GM06990 (cell line): Measurements from ENCODE around the gene CD63.

ENCODE experiments used
- DNase-seq: peaks from one replicate; pipeline ENCODE4 v3.0.0-alpha.2; 2011; ENCODE audit not compliant: insufficient read length; ENCODE audit errors: extremely low read depth
- H3K27me3 ChIP-seq: replicated peaks from 2 replicates; pipeline ENCODE4 v1.6.0; 2011; ENCODE audit warnings: low read length; ENCODE audit not compliant: control insufficient read depth, insufficient read depth
- H3K36me3 ChIP-seq: 2 replicates; pipeline ENCODE4 v1.5.1; 2011; ENCODE audit warnings: low read length; ENCODE audit not compliant: control insufficient read depth, insufficient read depth
- H3K4me3 ChIP-seq: replicated peaks from 2 replicates; pipeline ENCODE4 v1.5.1; 2011; ENCODE audit warnings: low read depth, mild to moderate bottlenecking, control low read depth, low read length
- TF ChIP-seq, protein P1 (sequence below): IDR thresholded peaks from 2 replicates; pipeline ENCODE4 v1.5.1; 2011; ENCODE audit warnings: low read length, control low read depth, mild to moderate bottlenecking, inconsistent platforms; ENCODE audit not compliant: insufficient read depth, poor library complexity, severe bottlenecking

The CD63 gene

DNA sequence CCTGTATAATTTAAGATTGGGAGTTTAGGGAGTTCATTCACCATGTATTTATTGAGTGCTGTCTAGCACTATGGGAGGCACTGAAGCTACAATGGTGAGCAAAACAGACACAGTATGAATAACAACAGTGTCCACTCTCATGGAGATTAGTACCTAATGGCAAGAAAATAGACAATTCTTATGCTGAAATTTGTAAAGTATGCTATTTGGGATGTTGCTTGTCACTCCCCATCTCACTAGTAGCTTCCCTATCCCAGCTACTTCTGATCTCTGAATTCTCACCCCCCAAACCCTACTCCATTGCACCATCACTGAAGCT is 18.1 kb upstream of the CD63 start:
- TF ChIP-seq, protein P1, sequence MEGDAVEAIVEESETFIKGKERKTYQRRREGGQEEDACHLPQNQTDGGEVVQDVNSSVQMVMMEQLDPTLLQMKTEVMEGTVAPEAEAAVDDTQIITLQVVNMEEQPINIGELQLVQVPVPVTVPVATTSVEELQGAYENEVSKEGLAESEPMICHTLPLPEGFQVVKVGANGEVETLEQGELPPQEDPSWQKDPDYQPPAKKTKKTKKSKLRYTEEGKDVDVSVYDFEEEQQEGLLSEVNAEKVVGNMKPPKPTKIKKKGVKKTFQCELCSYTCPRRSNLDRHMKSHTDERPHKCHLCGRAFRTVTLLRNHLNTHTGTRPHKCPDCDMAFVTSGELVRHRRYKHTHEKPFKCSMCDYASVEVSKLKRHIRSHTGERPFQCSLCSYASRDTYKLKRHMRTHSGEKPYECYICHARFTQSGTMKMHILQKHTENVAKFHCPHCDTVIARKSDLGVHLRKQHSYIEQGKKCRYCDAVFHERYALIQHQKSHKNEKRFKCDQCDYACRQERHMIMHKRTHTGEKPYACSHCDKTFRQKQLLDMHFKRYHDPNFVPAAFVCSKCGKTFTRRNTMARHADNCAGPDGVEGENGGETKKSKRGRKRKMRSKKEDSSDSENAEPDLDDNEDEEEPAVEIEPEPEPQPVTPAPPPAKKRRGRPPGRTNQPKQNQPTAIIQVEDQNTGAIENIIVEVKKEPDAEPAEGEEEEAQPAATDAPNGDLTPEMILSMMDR, result no peak
- peaks cover 2% of the 10 kb centered on the region for H3K36me3 ChIP-seq

DNA sequence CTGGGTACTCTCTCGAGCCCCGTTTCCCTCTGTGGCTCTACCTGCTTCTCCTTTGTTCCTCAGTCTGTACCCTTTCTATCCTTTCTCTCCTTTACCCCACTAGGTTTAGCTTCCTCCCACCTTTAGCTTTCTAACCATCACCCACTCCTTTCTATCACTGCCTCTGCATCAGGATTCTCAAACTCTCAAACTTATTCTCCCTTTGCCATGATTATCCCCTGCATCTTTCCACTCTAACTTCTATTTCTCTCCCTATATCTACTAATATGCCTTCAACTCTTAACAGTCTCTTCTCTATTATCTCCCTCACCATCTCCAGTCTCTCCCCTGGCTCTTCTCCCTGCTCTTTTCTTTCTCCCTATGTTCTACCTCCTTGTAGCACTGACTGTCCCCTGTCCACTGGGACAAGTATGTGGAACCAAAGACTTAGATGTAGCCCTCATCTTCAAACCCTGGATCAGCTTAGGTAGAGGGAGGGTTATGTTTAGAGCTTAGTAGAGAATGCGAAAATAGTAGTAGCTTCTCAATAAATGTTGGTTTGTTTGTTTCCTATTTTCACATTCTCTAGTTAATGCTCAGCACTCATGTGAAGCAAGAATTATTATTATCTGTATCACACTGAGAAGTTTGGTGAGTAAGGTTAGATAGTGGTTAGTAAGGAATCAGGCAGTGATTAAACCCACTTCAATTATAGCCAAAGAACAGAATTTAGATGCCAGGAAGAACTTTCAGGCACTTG is 17.5 kb upstream of the CD63 start:
- peaks cover 2% of the 10 kb centered on the region for H3K36me3 ChIP-seq
- TF ChIP-seq, protein P1, result no peak
- no peak overlapping the region for H3K4me3 ChIP-seq
- H3K27me3 ChIP-seq, result no peaks in the 10 kb centered on the region
- DNase-seq, result no peak

More for the DNA sequence above, 18.1 kb upstream of the CD63 start:
- no peaks in the 10 kb centered on the region for H3K27me3 ChIP-seq
- no peak for DNase-seq
- H3K4me3 ChIP-seq, result no peak overlapping the region

DNA sequence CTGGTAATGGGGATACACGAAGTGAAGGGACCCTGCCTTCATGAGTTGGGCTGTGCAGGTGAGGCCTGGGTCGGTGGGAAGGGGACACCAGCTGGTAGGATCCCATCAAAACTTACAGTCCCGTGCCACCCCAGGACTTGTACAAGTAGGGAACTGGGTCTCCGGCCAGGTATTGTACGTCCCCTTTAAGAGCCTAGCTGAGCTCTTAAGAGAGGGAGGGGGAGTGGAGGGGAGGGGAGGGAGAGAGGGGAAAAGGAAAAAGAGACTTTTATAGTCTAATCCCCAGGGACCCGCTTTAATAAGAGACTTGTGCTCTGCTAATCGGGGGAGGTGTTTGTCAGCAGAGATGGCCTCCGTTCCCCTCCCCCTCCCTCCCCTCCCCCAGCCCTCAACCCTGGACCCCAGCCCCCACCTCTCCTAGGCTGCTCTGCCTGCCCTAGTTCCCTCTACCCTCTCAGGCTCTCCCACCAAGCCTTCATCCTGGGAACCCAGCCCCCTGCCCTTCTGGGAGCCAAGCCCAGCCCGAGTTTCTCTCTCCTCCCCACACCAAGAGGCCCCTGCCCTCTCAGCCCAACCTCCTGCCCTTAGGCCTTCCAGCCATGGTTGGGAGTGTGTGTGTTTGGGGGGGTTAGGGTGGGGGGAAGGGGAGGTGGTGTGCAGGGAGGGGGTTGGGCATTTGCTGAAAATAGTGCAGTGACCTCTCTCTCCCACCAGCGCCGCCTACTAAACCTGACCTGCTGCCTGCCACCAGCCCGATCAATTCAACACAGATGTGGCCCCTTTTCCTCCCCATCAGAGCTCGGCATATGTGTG is 16.8 kb upstream of the CD63 start:
- Histone ChIP-seq H3K4me3 (no peak overlapping the region), H3K36me3 (no peaks in the 10 kb centered on the region; the same call in 1 of the 2 replicates), H3K27me3 (no peaks in the 10 kb centered on the region)
- no peak for DNase-seq
- TF ChIP-seq, protein P1, result no peak

DNA sequence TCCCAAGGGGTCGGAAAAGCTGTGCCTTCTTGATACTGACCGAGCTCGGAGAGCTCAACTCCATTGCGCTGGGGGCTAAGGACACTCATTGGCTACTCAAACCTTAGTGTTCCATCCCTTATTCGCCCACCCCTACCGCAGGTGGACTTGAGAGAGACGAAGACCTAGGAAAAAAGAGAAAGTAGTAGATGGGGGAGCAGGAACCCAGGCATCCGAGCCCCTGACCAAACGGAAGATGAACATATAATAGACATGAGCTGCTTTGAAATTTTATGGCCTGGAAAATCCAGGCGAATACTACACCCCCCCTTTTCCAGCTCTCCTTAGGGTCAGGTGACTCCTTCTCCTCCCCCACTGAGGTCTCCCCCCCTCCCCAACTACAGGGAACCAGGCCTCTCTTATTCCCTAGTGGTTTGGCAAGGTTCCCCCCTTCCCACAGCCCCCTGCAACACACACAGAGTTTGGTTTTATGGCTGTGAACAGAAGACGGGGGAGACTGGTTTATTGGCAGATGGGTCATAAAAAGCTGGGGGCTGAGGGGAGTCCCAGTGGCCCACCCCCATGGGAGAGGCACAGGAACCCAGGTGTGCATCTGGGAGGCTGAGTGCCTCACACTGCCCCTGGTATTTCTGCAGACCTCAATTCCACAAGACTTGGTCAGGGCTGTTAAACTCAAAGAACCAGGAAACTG is 15.7 kb upstream of the CD63 start:
- Histone ChIP-seq H3K4me3 (peak overlapping the region; percentile 69), H3K27me3 (no peaks in the 10 kb centered on the region), H3K36me3 (no peaks in the 10 kb centered on the region; the same call in 1 of the 2 replicates)
- DNase-seq, result no peak
- TF ChIP-seq, protein P1, result no peak

DNA sequence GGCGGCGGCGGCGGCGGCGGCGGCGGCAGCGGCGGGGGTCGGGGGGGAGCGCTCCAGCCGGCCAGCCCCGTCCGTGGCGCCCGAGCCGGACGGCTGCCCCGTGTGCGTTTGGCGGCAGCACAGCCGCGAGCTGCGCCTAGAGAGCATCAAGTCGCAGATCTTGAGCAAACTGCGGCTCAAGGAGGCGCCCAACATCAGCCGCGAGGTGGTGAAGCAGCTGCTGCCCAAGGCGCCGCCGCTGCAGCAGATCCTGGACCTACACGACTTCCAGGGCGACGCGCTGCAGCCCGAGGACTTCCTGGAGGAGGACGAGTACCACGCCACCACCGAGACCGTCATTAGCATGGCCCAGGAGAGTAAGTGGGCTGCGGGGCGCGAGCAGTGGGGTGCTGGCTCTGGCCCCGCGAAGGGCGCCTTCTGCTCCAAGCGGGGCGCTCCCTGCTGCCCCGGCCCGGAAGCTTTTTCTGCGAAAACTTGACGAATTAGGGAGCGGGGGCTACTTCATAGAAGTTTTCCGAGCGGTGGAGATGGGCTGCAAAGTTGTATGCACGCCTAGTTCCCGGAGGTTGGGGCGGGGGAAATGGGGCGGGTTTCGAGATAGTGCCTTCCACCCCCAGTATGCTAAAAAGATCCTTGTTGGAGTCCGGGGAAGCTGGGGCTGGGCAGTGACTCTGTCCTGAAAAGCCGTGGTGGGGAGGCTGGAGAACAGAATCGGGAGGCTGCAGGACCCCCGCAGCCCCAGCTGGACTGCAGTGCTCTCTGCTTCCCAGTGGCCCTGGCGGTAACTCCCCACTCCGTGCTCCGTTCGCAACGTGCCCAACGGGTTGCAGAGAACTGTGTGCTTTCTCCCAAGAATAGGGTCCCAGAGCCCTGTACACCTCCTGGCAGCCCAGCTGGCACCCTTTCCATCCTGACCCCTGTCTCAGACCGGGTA is 14.9 kb upstream of the CD63 start:
- no peaks in the 10 kb centered on the region for H3K27me3 ChIP-seq
- TF ChIP-seq, protein P1, result peak; percentile 30
- DNase-seq, result peak; percentile 69
- no peaks in the 10 kb centered on the region for H3K36me3 ChIP-seq
- peak overlapping the region; percentile 69 for H3K4me3 ChIP-seq
